Sigmoid colon (tissue), 7 donors: ENCODE measurements around the gene ZNF836. TPM values are rescaled to one million over a fixed set of nuclear protein-coding genes. Genes with fewer than 3 reads are reported as not detected.

Source experiments
- DNase-seq: peaks from one replicate; pipeline ENCODE4 v3.0.0-alpha.2; 2019
- H3K27ac ChIP-seq, 4 donors: fragments of 200-600 bp; sonication (generic); one replicate each; pipeline ENCODE4 v1.5.1; 2016 to 2019; ENCODE audit warnings: mild to moderate bottlenecking in 1 of 4
- H3K27me3 ChIP-seq, 3 donors: fragments of 200-600 bp; sonication (generic); one replicate each; pipeline ENCODE4 v1.5.1; 2019; ENCODE audit warnings: mild to moderate bottlenecking in 1 of 3
- H3K36me3 ChIP-seq, 4 donors: fragments of 200-600 bp; sonication (generic); one replicate each; pipeline ENCODE4 v1.5.1; 2016 to 2019
- H3K4me1 ChIP-seq, 4 donors: fragments of 200-600 bp; sonication (generic); one replicate each; pipeline ENCODE4 v1.5.1; 2017 to 2019
- H3K4me3 ChIP-seq, 4 donors: fragments of 200-600 bp; sonication (generic); one replicate each; pipeline ENCODE4 v1.5.1; 2017 to 2019; ENCODE audit warnings: mild to moderate bottlenecking in 2 of 4, moderate library complexity in 1 of 4
- H3K9me3 ChIP-seq, 4 donors: fragments of 200-600 bp in 3 of 4; sonication (generic) in 3 of 4; one replicate each; pipeline versions ENCODE4 v1.5.1 to v1.6.1; 2013 to 2019
- CTCF ChIP-seq, 4 experiments: fragments of 450-650 bp in 3 of 4; fragments of 200-600 bp in 1 of 4; IDR thresholded peaks; one replicate each; pipeline ENCODE4 v1.5.1; 2016 to 2019; ENCODE audit warnings: antibody characterized with exemption in 4 of 4, mild to moderate bottlenecking in 3 of 4, moderate library complexity in 2 of 4
- EP300 ChIP-seq, 4 donors: sonication (generic); formaldehyde crosslinking; IDR thresholded peaks; one replicate each; pipeline ENCODE4 v1.6.1; 2017; ENCODE audit warnings: antibody characterized with exemption in 4 of 4
- POLR2A ChIP-seq, 2 donors: fragments of 450-650 bp; IDR thresholded peaks; one replicate each; pipeline ENCODE4 v1.6.1; 2016; ENCODE audit warnings: antibody characterized with exemption in 2 of 2, mild to moderate bottlenecking in 2 of 2, moderate library complexity in 2 of 2
- POLR2AphosphoS5 ChIP-seq, 4 donors: sonication (generic); formaldehyde crosslinking; IDR thresholded peaks; one replicate each; pipeline ENCODE4 v1.6.1; 2017; ENCODE audit warnings: antibody characterized with exemption in 4 of 4
- WGBS, 2 donors: extraction: QIAGEN DNeasy Blood & Tissue Kit; methylation state at CpG; one replicate each; pipeline ENCODE4 v1.1.7; 2013; 5-methylcytosine and 5-hydroxymethylcytosine counted together
- intact Hi-C: fragments of 100-400 bp; cut with DNase I; formaldehyde crosslinking; loops from one replicate; pipeline ENCODE4 v1.15.1; 2023
- polyA plus RNA-seq, 3 donors: library from polyadenylated mRNA; stranded (reverse); fragments of 200-250 nt; gene quantifications; one replicate each; pipeline ENCODE4 v1.2.3, GENCODE V29; 2013
- total RNA-seq, 4 donors: library from RNA; depleted of rRNA; stranded (reverse); fragments of >200 nt; gene quantifications; one replicate each; pipeline ENCODE4 v1.1.0, GENCODE V29; 2016
- donor health status: healthy with polysubstance abuse.
- donor health status: Bipolar disorder and iron deficiency.
- donor health status: healthy.

ZNF836 gene
- total and polyA plus RNA-seq, 7 donors: 2.4 to 12.3 (median 9.1) TPM

GRCh38 chr19:52138983-52139251 is 32.5 kb downstream of the ZNF836 start:
- TF ChIP-seq POLR2AphosphoS5 (IDR thresholded peaks at IDR 0.05) (no peak), CTCF (IDR thresholded peaks at IDR 0.05) (no peak), EP300 (IDR thresholded peaks at IDR 0.05) (no peak)
- intact Hi-C loops: loop anchor here (1.0 kb wide), 2 partner anchors 51 to 98 kb away; partner anchors contain the start of gene PPP2R1A
- H3K4me1 ChIP-seq: peaks cover 0 to 19% (median 16%) of the 10 kb centered on the region in 4 donors
- DNase-seq: no peak
- H3K27me3 ChIP-seq: no peaks in the 10 kb centered on the region
- H3K36me3 ChIP-seq: no peaks in the 10 kb centered on the region
- H3K4me3 ChIP-seq: peak overlapping the region; percentile 79 to 92 (median 86)
- WGBS, 2 donors: 0% methylated on average over 7 of the region's 7 CpGs
- H3K9me3 ChIP-seq: peaks cover 0 to 7% (median 0%) of the 10 kb centered on the region in 4 donors
- peak overlapping the region; percentile 94 to 97 (median 96) for H3K27ac ChIP-seq

DNA sequence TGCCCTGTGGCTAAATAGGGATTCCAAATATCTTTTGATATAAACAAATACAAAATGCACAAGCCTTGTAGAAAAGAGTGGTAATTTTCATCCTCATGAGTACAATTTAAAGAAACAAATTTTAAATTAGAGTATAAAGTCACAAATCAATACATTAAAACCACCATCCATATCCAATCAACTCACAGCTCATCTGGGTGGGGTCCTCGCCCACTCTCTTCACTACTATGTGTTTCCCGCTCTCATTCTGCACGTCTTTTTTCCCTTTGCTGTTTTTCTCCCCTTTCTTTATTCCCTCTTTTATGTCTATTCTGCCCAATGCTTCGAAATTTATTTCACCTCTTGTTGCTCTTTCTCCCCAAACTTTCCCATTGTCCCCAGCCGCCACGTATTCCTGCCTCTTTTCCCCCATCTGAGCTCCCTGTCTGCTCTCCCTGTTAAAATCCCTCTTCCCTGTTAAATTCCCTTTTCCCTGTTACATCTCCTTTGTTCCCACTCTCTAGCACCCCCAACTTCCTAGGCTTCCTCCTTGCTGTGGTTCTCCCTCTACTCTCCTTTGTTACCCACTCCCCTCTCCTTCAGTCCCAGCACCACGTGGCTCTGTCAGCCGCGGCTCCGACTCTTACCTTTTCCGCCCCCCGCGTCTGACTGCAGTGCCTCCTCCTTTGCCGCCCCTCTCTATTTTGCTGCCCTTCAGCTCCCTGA is 33.0 kb downstream of the ZNF836 start:
- DNase-seq: no peak
- peak overlapping the region; percentile 94 to 97 (median 96) for H3K27ac ChIP-seq
- intact Hi-C loops: no loop called here
- TF ChIP-seq EP300 (IDR thresholded peaks at IDR 0.05) (no peak), CTCF (IDR thresholded peaks at IDR 0.05) (no peak), POLR2AphosphoS5 (IDR thresholded peaks at IDR 0.05) (no peak), POLR2A (IDR thresholded peaks at IDR 0.05) (no peak)
- peaks cover 0 to 7% (median 0%) of the 10 kb centered on the region in 4 donors for H3K9me3 ChIP-seq
- no peaks in the 10 kb centered on the region for H3K27me3 ChIP-seq
- H3K36me3 ChIP-seq: no peaks in the 10 kb centered on the region
- H3K4me3 ChIP-seq: peak overlapping the region; percentile 79 to 92 (median 86)
- peaks cover 0 to 19% (median 16%) of the 10 kb centered on the region in 4 donors for H3K4me1 ChIP-seq
- 5 to 12% methylated on average over 14 of the region's 14 CpGs for WGBS, 2 donors

DNA sequence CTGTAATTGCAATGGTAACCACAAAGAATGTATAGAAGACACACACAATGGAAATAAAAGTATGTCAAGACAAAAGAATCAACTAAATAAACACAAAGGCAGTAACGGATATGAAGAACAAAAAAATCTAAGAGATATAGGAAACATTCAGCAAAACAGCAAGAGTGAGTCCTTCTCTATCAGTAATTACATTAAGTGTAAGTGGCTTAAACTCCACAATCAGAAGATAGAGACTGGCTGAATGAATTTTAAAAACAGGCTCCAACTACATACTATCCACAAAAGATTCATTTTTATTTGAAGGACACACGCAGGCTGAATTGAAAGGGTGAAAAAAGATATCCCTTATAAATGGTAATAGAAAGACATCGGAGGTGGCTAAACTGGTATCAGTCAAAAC is 51.1 kb downstream of the ZNF836 start:
- no peak overlapping the region for H3K27ac ChIP-seq
- 97% methylated on average over 3 of the region's 3 CpGs for whole genome bisulfite sequencing, 2 donors
- no peaks in the 10 kb centered on the region for H3K4me1 ChIP-seq
- TF ChIP-seq POLR2A (IDR thresholded peaks at IDR 0.05): no peak
- TF ChIP-seq POLR2AphosphoS5 (IDR thresholded peaks at IDR 0.05): no peak
- TF ChIP-seq EP300 (IDR thresholded peaks at IDR 0.05): no peak
- no peak for TF ChIP-seq CTCF (IDR thresholded peaks at IDR 0.05)
- no peak overlapping the region for H3K4me3 ChIP-seq
- no peak for DNase-seq
- H3K9me3 ChIP-seq: peaks cover 33 to 60% (median 55%) of the 10 kb centered on the region in 4 donors
- intact Hi-C loops: no loop called here
- H3K27me3 ChIP-seq: no peaks in the 10 kb centered on the region
- peaks cover 27 to 100% (median 70%) of the 10 kb centered on the region in 4 donors for H3K36me3 ChIP-seq

- TF ChIP-seq POLR2AphosphoS5 (IDR thresholded peaks at IDR 0.05) (no peak), POLR2A (IDR thresholded peaks at IDR 0.05) (no peak), CTCF (IDR thresholded peaks at IDR 0.05) (no peak), EP300 (IDR thresholded peaks at IDR 0.05) (no peak)
- 98 to 99% methylated on average over 12 of the region's 12 CpGs for WGBS, 2 donors
- intact Hi-C loops: no loop called here
- Histone ChIP-seq H3K4me3 (no peak overlapping the region), H3K36me3 (peaks cover 27 to 59% (median 42%) of the 10 kb centered on the region in 4 donors), H3K4me1 (no peaks in the 10 kb centered on the region), H3K9me3 (peaks cover 47 to 87% (median 79%) of the 10 kb centered on the region in 4 donors), H3K27ac (no peak overlapping the region), H3K27me3 (no peaks in the 10 kb centered on the region)
- DNase-seq: no peak
Measured at GRCh38 chr19:52115526-52116053, 55.8 kb downstream of the ZNF836 start.
